Measurements from ENCODE around the gene CEP68. TPM values are rescaled to one million over a fixed set of nuclear protein-coding genes. Genes with fewer than 3 reads are reported as not detected.

The CEP68 gene
- polyA plus RNA-seq, 1 of the 3 experiments (the other 2 are of a cell fraction) = 6.2 TPM

DNA sequence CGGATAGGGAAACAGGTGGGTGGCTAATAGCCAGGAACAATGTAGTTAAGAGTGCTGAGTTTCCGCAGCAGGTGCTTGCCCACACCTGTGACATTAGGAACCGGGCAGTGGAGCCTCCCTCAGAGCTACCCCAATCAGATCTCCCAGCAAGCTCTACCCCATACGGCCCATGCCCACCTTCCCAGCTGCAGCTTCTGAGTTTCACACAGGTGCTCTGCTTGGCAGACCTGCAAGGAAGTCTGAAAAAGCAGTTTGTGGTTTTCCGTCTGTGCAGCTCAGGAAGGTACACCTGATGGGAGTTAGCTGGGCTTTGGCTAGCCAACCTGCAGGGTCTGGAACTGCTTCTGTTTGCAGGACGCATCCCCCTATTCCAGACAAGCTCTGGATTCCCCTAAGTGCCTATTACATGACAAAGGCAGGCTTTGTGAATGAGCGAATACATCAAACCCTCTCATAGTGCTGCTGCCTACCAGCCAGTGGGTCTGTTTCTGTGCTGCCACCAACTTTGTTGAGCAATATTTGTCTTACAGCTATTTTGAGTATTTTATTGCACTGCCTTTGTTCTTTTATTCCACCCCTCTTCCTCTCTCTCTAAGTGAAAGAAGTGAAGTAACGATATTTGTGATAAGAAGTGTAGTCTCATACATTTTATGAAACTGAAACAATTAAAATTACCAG, 24.7 kb upstream of the CEP68 start (continued):
- TF ChIP-seq, protein P1, sequence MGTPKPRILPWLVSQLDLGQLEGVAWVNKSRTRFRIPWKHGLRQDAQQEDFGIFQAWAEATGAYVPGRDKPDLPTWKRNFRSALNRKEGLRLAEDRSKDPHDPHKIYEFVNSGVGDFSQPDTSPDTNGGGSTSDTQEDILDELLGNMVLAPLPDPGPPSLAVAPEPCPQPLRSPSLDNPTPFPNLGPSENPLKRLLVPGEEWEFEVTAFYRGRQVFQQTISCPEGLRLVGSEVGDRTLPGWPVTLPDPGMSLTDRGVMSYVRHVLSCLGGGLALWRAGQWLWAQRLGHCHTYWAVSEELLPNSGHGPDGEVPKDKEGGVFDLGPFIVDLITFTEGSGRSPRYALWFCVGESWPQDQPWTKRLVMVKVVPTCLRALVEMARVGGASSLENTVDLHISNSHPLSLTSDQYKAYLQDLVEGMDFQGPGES (IDR thresholded peaks at IDR 0.05; ENCODE audit: low read depth, low read length) = no peak
- TF ChIP-seq RXRA (IDR thresholded peaks at IDR 0.05; ENCODE audit: borderline replicate concordance, low read depth) = no peak
- no peak for TF ChIP-seq JUND (IDR thresholded peaks at IDR 0.05)
- TF ChIP-seq MXI1 (IDR thresholded peaks at IDR 0.05; ENCODE audit: low read depth, low read length) = no peak
- TF ChIP-seq TAF1 (IDR thresholded peaks at IDR 0.05; ENCODE audit: borderline replicate concordance, low read depth, low read length) = no peak

DNA sequence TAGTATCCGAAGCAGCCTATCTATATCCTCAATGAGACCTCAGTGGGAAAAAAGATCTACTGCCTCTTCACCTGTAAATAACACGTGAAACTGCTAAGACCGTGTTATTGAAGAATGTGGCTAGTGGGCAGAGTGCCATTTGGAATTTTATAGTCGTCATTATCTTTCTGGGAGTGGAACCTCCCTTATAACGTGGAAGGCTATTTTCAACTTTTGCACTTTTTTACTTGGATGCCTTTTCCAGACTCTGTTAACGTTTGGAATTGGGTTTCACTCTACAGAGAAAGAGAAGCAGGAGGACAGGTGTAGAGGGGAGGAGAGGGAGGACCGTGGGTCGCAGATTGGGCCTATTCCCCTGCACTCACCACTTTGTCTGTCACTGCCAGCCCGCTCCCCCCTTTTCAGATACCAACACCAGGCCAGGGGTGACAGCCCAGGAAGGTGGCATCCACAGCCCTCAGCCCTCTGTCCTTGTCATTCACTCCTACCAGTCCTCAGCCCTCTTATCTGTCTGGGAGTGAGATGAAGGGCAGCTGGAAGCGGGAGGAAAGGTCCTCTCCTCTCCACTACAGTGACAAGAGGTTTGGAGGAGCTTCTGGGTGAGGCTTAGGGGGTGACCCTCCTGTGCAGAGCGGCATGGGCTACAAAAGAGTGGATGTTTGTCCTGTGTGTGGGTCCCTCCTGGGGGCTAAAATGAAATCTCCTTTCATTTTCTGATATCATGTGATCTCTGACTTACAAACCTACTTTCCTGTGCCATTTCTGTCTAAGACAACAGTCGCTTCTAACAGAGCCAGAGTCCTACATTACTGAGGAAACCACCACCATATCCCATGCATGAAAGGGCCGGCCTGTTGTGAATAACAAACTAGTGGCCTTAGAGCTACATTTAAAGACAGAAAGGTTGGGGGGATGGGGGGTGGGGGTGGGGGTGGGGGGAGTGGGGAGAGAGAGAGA, 23.9 kb upstream of the CEP68 start:
- Histone ChIP-seq H4K20me1 (ENCODE audit: insufficient read depth) (no peaks in the 10 kb centered on the region), H3K9me3 (no peaks in the 10 kb centered on the region), H2AFZ (ENCODE audit: low read depth) (no peak overlapping the region), H3F3A (replicated peaks; ENCODE audit: insufficient read depth) (no peaks in the 10 kb centered on the region), H3K79me2 (ENCODE audit: insufficient read depth) (no peaks in the 10 kb centered on the region), H3K9me2 (no peaks in the 10 kb centered on the region), H3K4me1 (ENCODE audit: control insufficient read depth in 1 of 2, insufficient read depth in 2 of 2, low read depth in 1 of 2, low read length in 1 of 2) (no peaks in the 10 kb centered on the region), H3K36me3 (replicated peaks in 1 of 2; ENCODE audit: control insufficient read depth in 1 of 2, insufficient read depth in 2 of 2, low read length in 1 of 2) (no peaks in the 10 kb centered on the region), H3K4me2 (no peak overlapping the region), H3K27ac (ENCODE audit: low read depth in 2 of 2, low read length in 1 of 2) (no peak overlapping the region), H3K27me3 (ENCODE audit: insufficient read depth) (no peaks in the 10 kb centered on the region), H3K4me3 (ENCODE audit: low read depth in 2 of 2, low read length in 1 of 2) (no peak overlapping the region), H3K9ac (no peak overlapping the region)
- no peak for TF ChIP-seq CHD2 (IDR thresholded peaks at IDR 0.05; ENCODE audit: low read length, partially characterized antibody)
- no peak for TF ChIP-seq JUND (IDR thresholded peaks at IDR 0.05)
- TF ChIP-seq, protein P2, sequence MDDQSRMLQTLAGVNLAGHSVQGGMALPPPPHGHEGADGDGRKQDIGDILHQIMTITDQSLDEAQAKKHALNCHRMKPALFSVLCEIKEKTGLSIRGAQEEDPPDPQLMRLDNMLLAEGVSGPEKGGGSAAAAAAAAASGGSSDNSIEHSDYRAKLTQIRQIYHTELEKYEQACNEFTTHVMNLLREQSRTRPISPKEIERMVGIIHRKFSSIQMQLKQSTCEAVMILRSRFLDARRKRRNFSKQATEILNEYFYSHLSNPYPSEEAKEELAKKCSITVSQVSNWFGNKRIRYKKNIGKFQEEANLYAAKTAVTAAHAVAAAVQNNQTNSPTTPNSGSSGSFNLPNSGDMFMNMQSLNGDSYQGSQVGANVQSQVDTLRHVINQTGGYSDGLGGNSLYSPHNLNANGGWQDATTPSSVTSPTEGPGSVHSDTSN (IDR thresholded peaks at IDR 0.05) = no peak
- no peak for TF ChIP-seq SIN3A (IDR thresholded peaks at IDR 0.05; ENCODE audit: borderline replicate concordance, low read depth, low read length)
- TF ChIP-seq, protein P1 (IDR thresholded peaks at IDR 0.05; ENCODE audit: low read depth, low read length) = no peak
- no peak for TF ChIP-seq FOXM1 (IDR thresholded peaks at IDR 0.05; ENCODE audit: low read depth)
- no peak for TF ChIP-seq RFX5 (IDR thresholded peaks at IDR 0.05; ENCODE audit: low read length)
- TF ChIP-seq, protein P3, sequence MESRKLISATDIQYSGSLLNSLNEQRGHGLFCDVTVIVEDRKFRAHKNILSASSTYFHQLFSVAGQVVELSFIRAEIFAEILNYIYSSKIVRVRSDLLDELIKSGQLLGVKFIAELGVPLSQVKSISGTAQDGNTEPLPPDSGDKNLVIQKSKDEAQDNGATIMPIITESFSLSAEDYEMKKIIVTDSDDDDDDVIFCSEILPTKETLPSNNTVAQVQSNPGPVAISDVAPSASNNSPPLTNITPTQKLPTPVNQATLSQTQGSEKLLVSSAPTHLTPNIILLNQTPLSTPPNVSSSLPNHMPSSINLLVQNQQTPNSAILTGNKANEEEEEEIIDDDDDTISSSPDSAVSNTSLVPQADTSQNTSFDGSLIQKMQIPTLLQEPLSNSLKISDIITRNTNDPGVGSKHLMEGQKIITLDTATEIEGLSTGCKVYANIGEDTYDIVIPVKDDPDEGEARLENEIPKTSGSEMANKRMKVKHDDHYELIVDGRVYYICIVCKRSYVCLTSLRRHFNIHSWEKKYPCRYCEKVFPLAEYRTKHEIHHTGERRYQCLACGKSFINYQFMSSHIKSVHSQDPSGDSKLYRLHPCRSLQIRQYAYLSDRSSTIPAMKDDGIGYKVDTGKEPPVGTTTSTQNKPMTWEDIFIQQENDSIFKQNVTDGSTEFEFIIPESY (IDR thresholded peaks at IDR 0.05; ENCODE audit: borderline replicate concordance, low read depth) = no peak
- TF ChIP-seq RCOR1 (IDR thresholded peaks at IDR 0.05; ENCODE audit: low read length) = no peak
- TF ChIP-seq SMC3 (IDR thresholded peaks at IDR 0.05; ENCODE audit: low read depth, low read length) = no peak
- CTCF ChIA-PET = interaction anchor here (0.6 to 13.1 kb wide), 8 partner anchors 8 to 1161 kb away, joined by 3 to 130 read pairs (median 4); no protein-coding TSS in a partner anchor
- no peak for DNase-seq
- POLR2A ChIA-PET = interaction anchor here (0.7 to 0.9 kb wide), 2 partner anchors 24 to 118 kb away, joined by 3 read pairs; partner anchors contain the start of gene CEP68
- WGBS (ENCODE audit: low lambda C conversion rate) = 86% methylated on average over 12 of the region's 13 CpGs
